ENCODE measurements around the gene ELF3. TPM values are rescaled to one million over a fixed set of nuclear protein-coding genes. Genes with fewer than 3 reads are reported as not detected.
A peak's percentile ranks its signal among the peaks of the same experiment; 100 is the strongest.

ELF3 gene
- total and polyA plus RNA-seq, 8 donors: 146 to 1,083 (median 248) TPM

DNA sequence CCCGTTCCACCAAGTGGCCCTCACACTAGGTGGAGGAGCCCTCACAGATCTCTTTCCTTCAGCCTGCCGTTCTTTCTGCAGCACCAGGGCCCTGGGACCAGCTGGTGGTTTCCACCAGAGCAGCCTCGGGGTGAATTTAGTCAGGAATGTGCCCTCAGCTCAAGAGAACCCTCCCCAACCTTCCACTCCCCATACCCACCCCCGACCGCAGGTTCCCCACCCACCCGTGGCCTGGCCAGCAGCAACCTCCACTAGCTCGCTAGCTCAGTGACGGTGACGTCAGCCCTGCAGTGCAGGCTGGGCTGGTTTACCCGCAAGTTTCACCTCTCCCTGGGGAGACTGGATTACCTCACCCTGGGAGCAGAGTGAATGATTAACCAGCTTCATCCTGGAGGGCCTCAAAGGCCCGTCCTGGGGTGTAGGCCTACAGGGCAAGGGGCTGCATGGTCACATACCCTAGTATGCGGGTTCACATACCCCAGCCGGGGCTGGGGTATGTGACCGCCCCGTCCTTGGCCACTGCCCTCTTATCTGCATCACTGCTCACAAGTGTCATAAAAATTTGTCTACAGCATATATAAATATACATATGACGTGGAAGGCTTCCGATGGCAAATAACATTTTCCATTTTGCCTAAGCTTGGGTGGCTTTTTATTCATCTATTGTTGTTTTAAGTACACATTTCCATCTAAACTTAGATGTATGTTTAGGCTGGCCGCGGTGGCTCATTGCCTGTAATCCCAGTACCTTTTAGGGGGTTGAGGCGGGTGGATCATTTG is 24.5 kb downstream of the ELF3 start:
- H3K27ac ChIP-seq: peak overlapping the region; percentile 82 to 97 (median 89)
- H3K4me3 ChIP-seq: no peak overlapping the region
- intact Hi-C loops (cut with DNase I; ENCODE audit: low total_unique reads): no loop called here

DNA sequence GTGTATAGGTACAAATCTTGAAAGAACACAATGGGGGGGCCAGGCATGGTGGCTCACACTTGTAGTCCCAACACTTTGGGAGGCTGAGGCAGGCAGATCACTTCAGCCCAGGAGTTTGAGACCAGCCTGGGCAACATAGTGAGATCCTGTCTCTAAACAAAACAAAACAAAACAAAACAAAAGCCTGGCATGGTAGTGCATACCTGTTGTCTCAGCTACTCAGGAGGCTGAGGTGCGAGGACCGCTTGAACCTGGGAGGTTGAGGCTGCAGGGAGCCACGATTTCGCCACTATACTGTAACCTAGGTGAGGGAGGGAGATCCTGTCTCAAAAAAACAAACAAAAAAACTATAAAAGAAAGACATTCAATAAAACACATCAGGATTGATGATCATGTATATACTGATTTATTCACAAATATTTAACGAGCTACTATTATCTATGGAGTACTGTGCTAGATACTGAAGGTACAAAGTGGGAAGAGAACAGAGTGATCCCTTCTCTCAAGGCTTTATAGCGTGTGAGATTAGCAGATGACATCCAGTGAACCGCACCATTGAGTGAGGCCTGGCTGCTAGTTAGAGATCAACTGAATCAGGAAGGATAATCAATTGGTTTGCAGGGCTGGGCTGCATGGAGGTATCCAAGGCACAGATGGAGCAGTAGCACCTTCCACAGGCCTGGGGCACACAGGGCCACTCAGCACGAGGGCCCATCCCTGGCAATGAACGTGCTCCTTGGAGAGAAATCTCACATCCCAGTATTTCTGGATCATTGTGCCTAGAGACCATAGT is 26.4 kb downstream of the ELF3 start:
- DNase-seq: no peak
- Histone ChIP-seq H3K36me3 (no peaks in the 10 kb centered on the region), H3K27ac (peak overlapping the region; percentile 64 to 90 (median 82)), H3K4me1 (peaks cover 0 to 33% (median 16%) of the 10 kb centered on the region in 4 donors), H3K4me3 (no peak overlapping the region), H3K27me3 (no peaks in the 10 kb centered on the region), H3K9me3 (no peaks in the 10 kb centered on the region)
- WGBS, 5 donors: 88 to 90% (median 90%) methylated on average over 9 of the region's 9 CpGs
- TF ChIP-seq, protein P1, sequence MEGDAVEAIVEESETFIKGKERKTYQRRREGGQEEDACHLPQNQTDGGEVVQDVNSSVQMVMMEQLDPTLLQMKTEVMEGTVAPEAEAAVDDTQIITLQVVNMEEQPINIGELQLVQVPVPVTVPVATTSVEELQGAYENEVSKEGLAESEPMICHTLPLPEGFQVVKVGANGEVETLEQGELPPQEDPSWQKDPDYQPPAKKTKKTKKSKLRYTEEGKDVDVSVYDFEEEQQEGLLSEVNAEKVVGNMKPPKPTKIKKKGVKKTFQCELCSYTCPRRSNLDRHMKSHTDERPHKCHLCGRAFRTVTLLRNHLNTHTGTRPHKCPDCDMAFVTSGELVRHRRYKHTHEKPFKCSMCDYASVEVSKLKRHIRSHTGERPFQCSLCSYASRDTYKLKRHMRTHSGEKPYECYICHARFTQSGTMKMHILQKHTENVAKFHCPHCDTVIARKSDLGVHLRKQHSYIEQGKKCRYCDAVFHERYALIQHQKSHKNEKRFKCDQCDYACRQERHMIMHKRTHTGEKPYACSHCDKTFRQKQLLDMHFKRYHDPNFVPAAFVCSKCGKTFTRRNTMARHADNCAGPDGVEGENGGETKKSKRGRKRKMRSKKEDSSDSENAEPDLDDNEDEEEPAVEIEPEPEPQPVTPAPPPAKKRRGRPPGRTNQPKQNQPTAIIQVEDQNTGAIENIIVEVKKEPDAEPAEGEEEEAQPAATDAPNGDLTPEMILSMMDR (IDR thresholded peaks at IDR 0.05): no peak
- no peak for TF ChIP-seq POLR2A (IDR thresholded peaks at IDR 0.05)
- TF ChIP-seq EP300 (IDR thresholded peaks at IDR 0.05): no peak
- intact Hi-C loops (cut with DNase I; ENCODE audit: low total_unique reads): no loop called here

More for the DNA sequence above, 24.5 kb downstream of the ELF3 start:
- DNase-seq: peak; percentile 96 to 97
- H3K36me3 ChIP-seq: no peaks in the 10 kb centered on the region
- no peaks in the 10 kb centered on the region for H3K27me3 ChIP-seq
- 20 to 33% (median 32%) methylated on average over 20 of the region's 20 CpGs for WGBS, 5 donors
- no peaks in the 10 kb centered on the region for H3K9me3 ChIP-seq
- TF ChIP-seq POLR2A (IDR thresholded peaks at IDR 0.05) (no peak), EP300 (IDR thresholded peaks at IDR 0.05) (no peak), POLR2AphosphoS5 (IDR thresholded peaks at IDR 0.05) (peak in 2 of 3 donors; percentile 78 to 84)
- TF ChIP-seq, protein P1 (IDR thresholded peaks at IDR 0.05): no peak
- H3K4me1 ChIP-seq: peaks cover 0 to 34% (median 18%) of the 10 kb centered on the region in 4 donors

GRCh38 chr1:202037706-202038296 is 27.4 kb downstream of the ELF3 start:
- peaks cover 0 to 42% (median 16%) of the 10 kb centered on the region in 4 donors for H3K4me1 ChIP-seq
- WGBS, 5 donors: 77 to 96% (median 84%) methylated on average over 3 to 4 of the region's 4 CpGs
- H3K9me3 ChIP-seq: no peaks in the 10 kb centered on the region
- intact Hi-C loops (cut with DNase I; ENCODE audit: low total_unique reads): no loop called here
- H3K36me3 ChIP-seq: no peaks in the 10 kb centered on the region
- TF ChIP-seq POLR2AphosphoS5 (IDR thresholded peaks at IDR 0.05): peak in 1 of 3 donors; percentile 9
- TF ChIP-seq POLR2A (IDR thresholded peaks at IDR 0.05): no peak
- TF ChIP-seq, protein P1 (IDR thresholded peaks at IDR 0.05): no peak
- H3K27ac ChIP-seq: peak overlapping the region; percentile 47 to 90 (median 65)
- DNase-seq: no peak
- no peak overlapping the region for H3K4me3 ChIP-seq
- no peaks in the 10 kb centered on the region for H3K27me3 ChIP-seq

- no peak for DNase-seq
- peak overlapping the region in 1 of 5 donors; percentile 89 for H3K27ac ChIP-seq
- 88 to 92% (median 90%) methylated on average over 2 of the region's 2 CpGs for WGBS, 5 donors
Observed at GRCh38 chr1:202038688-202039346, 28.4 kb downstream of the ELF3 start.

More at GRCh38 chr1:202038688-202039346, 28.4 kb downstream of the ELF3 start:
- H3K4me3 ChIP-seq: no peak overlapping the region
- no peak for TF ChIP-seq EP300 (IDR thresholded peaks at IDR 0.05)
- TF ChIP-seq POLR2AphosphoS5 (IDR thresholded peaks at IDR 0.05): no peak
- peaks cover 0 to 49% (median 18%) of the 10 kb centered on the region in 4 donors for H3K4me1 ChIP-seq
- H3K36me3 ChIP-seq: no peaks in the 10 kb centered on the region
- no peaks in the 10 kb centered on the region for H3K9me3 ChIP-seq
- intact Hi-C loops (cut with DNase I; ENCODE audit: low total_unique reads): no loop called here
- no peaks in the 10 kb centered on the region for H3K27me3 ChIP-seq
